Measurements from ENCODE around the gene EML6.

EML6 gene

GRCh38 chr2:54809819-54810218, 86.4 kb downstream of the EML6 start:
- Histone ChIP-seq H3K4me2 (ENCODE audit: low read length) (no peak overlapping the region), H3K4me3 (ENCODE audit: low read length) (no peak overlapping the region), H3K27me3 (ENCODE audit: control insufficient read depth, insufficient read depth, low read length) (no peaks in the 10 kb centered on the region), H3K9ac (ENCODE audit: low read depth, low read length) (no peak overlapping the region), H3K9me3 (replicated peaks; ENCODE audit: low read length) (no peaks in the 10 kb centered on the region), H3K4me1 (ENCODE audit: control insufficient read depth, insufficient read depth, low read length) (peaks cover 7% of the 10 kb centered on the region), H3K36me3 (ENCODE audit: insufficient read depth, low read length) (no peaks in the 10 kb centered on the region)

- H3K4me3 ChIP-seq (ENCODE audit: low read length): no peak overlapping the region
- H3K27me3 ChIP-seq (ENCODE audit: control insufficient read depth, insufficient read depth, low read length): no peaks in the 10 kb centered on the region
- H3K4me2 ChIP-seq (ENCODE audit: low read length): no peak overlapping the region
- H3K9ac ChIP-seq (ENCODE audit: low read depth, low read length): no peak overlapping the region
- H3K4me1 ChIP-seq (ENCODE audit: control insufficient read depth, insufficient read depth, low read length): peaks cover 7% of the 10 kb centered on the region
- H3K36me3 ChIP-seq (ENCODE audit: insufficient read depth, low read length): no peaks in the 10 kb centered on the region
- no peaks in the 10 kb centered on the region for H3K9me3 ChIP-seq (replicated peaks; ENCODE audit: low read length)
Observed at GRCh38 chr2:54810246-54810645, 86.8 kb downstream of the EML6 start.

GRCh38 chr2:54813584-54813983, 90.1 kb downstream of the EML6 start:
- no peak overlapping the region for H3K4me2 ChIP-seq (ENCODE audit: low read length)
- no peaks in the 10 kb centered on the region for H3K9me3 ChIP-seq (replicated peaks; ENCODE audit: low read length)
- H3K36me3 ChIP-seq (ENCODE audit: insufficient read depth, low read length): no peaks in the 10 kb centered on the region
- no peak overlapping the region for H3K4me3 ChIP-seq (ENCODE audit: low read length)
- H3K4me1 ChIP-seq (ENCODE audit: control insufficient read depth, insufficient read depth, low read length): peaks cover 7% of the 10 kb centered on the region
- no peaks in the 10 kb centered on the region for H3K27me3 ChIP-seq (ENCODE audit: control insufficient read depth, insufficient read depth, low read length)
- H3K9ac ChIP-seq (ENCODE audit: low read depth, low read length): no peak overlapping the region

- Histone ChIP-seq H3K4me1 (ENCODE audit: control insufficient read depth, insufficient read depth, low read length) (peaks cover 6% of the 10 kb centered on the region), H3K9me3 (replicated peaks; ENCODE audit: low read length) (no peaks in the 10 kb centered on the region), H3K27me3 (ENCODE audit: control insufficient read depth, insufficient read depth, low read length) (no peaks in the 10 kb centered on the region), H3K4me3 (ENCODE audit: low read length) (no peak overlapping the region), H3K36me3 (ENCODE audit: insufficient read depth, low read length) (no peaks in the 10 kb centered on the region), H3K9ac (ENCODE audit: low read depth, low read length) (no peak overlapping the region), H3K4me2 (ENCODE audit: low read length) (no peak overlapping the region)
Observed at GRCh38 chr2:54814389-54815147, 91.1 kb downstream of the EML6 start.

- no peak overlapping the region for H3K4me3 ChIP-seq (ENCODE audit: low read length)
- H3K27me3 ChIP-seq (ENCODE audit: control insufficient read depth, insufficient read depth, low read length): no peaks in the 10 kb centered on the region
Observed at GRCh38 chr2:54815148-54815539, 91.7 kb downstream of the EML6 start.

GRCh38 chr2:54818226-54818625, 94.8 kb downstream of the EML6 start:
- H3K4me3 ChIP-seq (ENCODE audit: low read length): no peak overlapping the region

More at GRCh38 chr2:54815148-54815539, 91.7 kb downstream of the EML6 start:
- H3K4me1 ChIP-seq (ENCODE audit: control insufficient read depth, insufficient read depth, low read length): peaks cover 1% of the 10 kb centered on the region
- no peak overlapping the region for H3K9ac ChIP-seq (ENCODE audit: low read depth, low read length)
- H3K9me3 ChIP-seq (replicated peaks; ENCODE audit: low read length): no peaks in the 10 kb centered on the region
- no peak overlapping the region for H3K4me2 ChIP-seq (ENCODE audit: low read length)
- no peaks in the 10 kb centered on the region for H3K36me3 ChIP-seq (ENCODE audit: insufficient read depth, low read length)

GRCh38 chr2:54820558-54820957, 97.1 kb downstream of the EML6 start:
- Histone ChIP-seq H3K4me2 (ENCODE audit: low read length) (no peak overlapping the region), H3K36me3 (ENCODE audit: insufficient read depth, low read length) (no peaks in the 10 kb centered on the region), H3K27me3 (ENCODE audit: control insufficient read depth, insufficient read depth, low read length) (peaks cover 24% of the 10 kb centered on the region), H3K9me3 (replicated peaks; ENCODE audit: low read length) (no peaks in the 10 kb centered on the region), H3K4me1 (ENCODE audit: control insufficient read depth, insufficient read depth, low read length) (no peaks in the 10 kb centered on the region), H3K4me3 (ENCODE audit: low read length) (no peak overlapping the region), H3K9ac (ENCODE audit: low read depth, low read length) (no peak overlapping the region)

More at GRCh38 chr2:54818226-54818625, 94.8 kb downstream of the EML6 start:
- no peak overlapping the region for H3K4me2 ChIP-seq (ENCODE audit: low read length)
- peaks cover 4% of the 10 kb centered on the region for H3K27me3 ChIP-seq (ENCODE audit: control insufficient read depth, insufficient read depth, low read length)
- no peak overlapping the region for H3K9ac ChIP-seq (ENCODE audit: low read depth, low read length)
- no peaks in the 10 kb centered on the region for H3K9me3 ChIP-seq (replicated peaks; ENCODE audit: low read length)
- no peaks in the 10 kb centered on the region for H3K36me3 ChIP-seq (ENCODE audit: insufficient read depth, low read length)
- no peaks in the 10 kb centered on the region for H3K4me1 ChIP-seq (ENCODE audit: control insufficient read depth, insufficient read depth, low read length)

GRCh38 chr2:54824567-54824966, 101.1 kb downstream of the EML6 start:
- H3K27me3 ChIP-seq (ENCODE audit: control insufficient read depth, insufficient read depth, low read length): peaks cover 24% of the 10 kb centered on the region
- H3K9ac ChIP-seq (ENCODE audit: low read depth, low read length): no peak overlapping the region
- no peaks in the 10 kb centered on the region for H3K4me1 ChIP-seq (ENCODE audit: control insufficient read depth, insufficient read depth, low read length)
- H3K4me2 ChIP-seq (ENCODE audit: low read length): no peak overlapping the region
- no peaks in the 10 kb centered on the region for H3K36me3 ChIP-seq (ENCODE audit: insufficient read depth, low read length)
- no peak overlapping the region for H3K4me3 ChIP-seq (ENCODE audit: low read length)
- H3K9me3 ChIP-seq (replicated peaks; ENCODE audit: low read length): no peaks in the 10 kb centered on the region

GRCh38 chr2:54830546-54830945, 107.1 kb downstream of the EML6 start:
- H3K4me2 ChIP-seq (ENCODE audit: low read length): no peak overlapping the region
- no peaks in the 10 kb centered on the region for H3K27me3 ChIP-seq (ENCODE audit: control insufficient read depth, insufficient read depth, low read length)
- H3K4me1 ChIP-seq (ENCODE audit: control insufficient read depth, insufficient read depth, low read length): no peaks in the 10 kb centered on the region

GRCh38 chr2:54831480-54831879, 108.0 kb downstream of the EML6 start:
- H3K27me3 ChIP-seq (ENCODE audit: control insufficient read depth, insufficient read depth, low read length): no peaks in the 10 kb centered on the region
- no peak overlapping the region for H3K4me3 ChIP-seq (ENCODE audit: low read length)
- no peaks in the 10 kb centered on the region for H3K4me1 ChIP-seq (ENCODE audit: control insufficient read depth, insufficient read depth, low read length)
- no peaks in the 10 kb centered on the region for H3K9me3 ChIP-seq (replicated peaks; ENCODE audit: low read length)
- H3K9ac ChIP-seq (ENCODE audit: low read depth, low read length): no peak overlapping the region
- no peaks in the 10 kb centered on the region for H3K36me3 ChIP-seq (ENCODE audit: insufficient read depth, low read length)
- no peak overlapping the region for H3K4me2 ChIP-seq (ENCODE audit: low read length)

More at GRCh38 chr2:54830546-54830945, 107.1 kb downstream of the EML6 start:
- Histone ChIP-seq H3K4me3 (ENCODE audit: low read length) (no peak overlapping the region), H3K9ac (ENCODE audit: low read depth, low read length) (no peak overlapping the region), H3K9me3 (replicated peaks; ENCODE audit: low read length) (no peaks in the 10 kb centered on the region), H3K36me3 (ENCODE audit: insufficient read depth, low read length) (no peaks in the 10 kb centered on the region)

- Histone ChIP-seq H3K36me3 (ENCODE audit: insufficient read depth, low read length) (no peaks in the 10 kb centered on the region), H3K4me2 (ENCODE audit: low read length) (no peak overlapping the region), H3K9me3 (replicated peaks; ENCODE audit: low read length) (no peaks in the 10 kb centered on the region), H3K9ac (ENCODE audit: low read depth, low read length) (no peak overlapping the region), H3K27me3 (ENCODE audit: control insufficient read depth, insufficient read depth, low read length) (no peaks in the 10 kb centered on the region), H3K4me3 (ENCODE audit: low read length) (no peak overlapping the region), H3K4me1 (ENCODE audit: control insufficient read depth, insufficient read depth, low read length) (no peaks in the 10 kb centered on the region)
Observed at GRCh38 chr2:54834721-54835120, 111.3 kb downstream of the EML6 start.

GRCh38 chr2:54836477-54836876, 113.0 kb downstream of the EML6 start:
- H3K4me3 ChIP-seq (ENCODE audit: low read length): no peak overlapping the region
- no peak overlapping the region for H3K4me2 ChIP-seq (ENCODE audit: low read length)
- no peaks in the 10 kb centered on the region for H3K9me3 ChIP-seq (replicated peaks; ENCODE audit: low read length)
- no peaks in the 10 kb centered on the region for H3K27me3 ChIP-seq (ENCODE audit: control insufficient read depth, insufficient read depth, low read length)
- H3K4me1 ChIP-seq (ENCODE audit: control insufficient read depth, insufficient read depth, low read length): no peaks in the 10 kb centered on the region
- H3K36me3 ChIP-seq (ENCODE audit: insufficient read depth, low read length): no peaks in the 10 kb centered on the region
- no peak overlapping the region for H3K9ac ChIP-seq (ENCODE audit: low read depth, low read length)

Measured in skeletal muscle satellite cell (primary cell).